ENCODE results near the gene GNE.

- TF ChIP-seq ZC3H10 (CRISPR knock-in tag; IDR thresholded peaks at IDR 0.05) (no peak), TCF4 (CRISPR knock-in tag; IDR thresholded peaks at IDR 0.05; ENCODE audit: borderline replicate concordance) (no peak), PATZ1 (CRISPR knock-in tag; IDR thresholded peaks at IDR 0.05; ENCODE audit: borderline replicate concordance) (no peak), TOX (CRISPR knock-in tag; IDR thresholded peaks at IDR 0.05; ENCODE audit: borderline replicate concordance) (no peak), ZFP30 (CRISPR knock-in tag; IDR thresholded peaks at IDR 0.05) (no peak)
Observed at GRCh38 chr9:36169166-36169565, 89.1 kb downstream of the GNE start, which contains the start of gene CCIN.

Measured in SK-N-SH treated with all-trans-retinoic acid at 6 μM for 48 hours (cell line).